ENCODE results near the gene SALL3. TPM values are rescaled to one million over a fixed set of nuclear protein-coding genes. Genes with fewer than 3 reads are reported as not detected.

The SALL3 gene
- total RNA-seq, 4 donors from 2014 or later = not detected

Other genes starting within 250 kb of the SALL3 start
- 100 to 1,000 TPM in 1 of 4 donors, 10 to 100 TPM in 3; 37.5 to 107 (median 61.9) TPM for gene ATP9B, start 89.6 kb downstream of the SALL3 start, total RNA-seq